SU-DHL-6 (cell line): Measurements from ENCODE around the gene MED12L.

ENCODE experiments used
- H2AFZ ChIP-seq: fragments of 200-600 bp; sonication (generic); 2 replicates; pipeline ENCODE4 v1.6.1; 2014; ENCODE audit warnings: low read depth, mild to moderate bottlenecking, moderate library complexity, mixed read lengths, antibody characterized with exemption, low read length; ENCODE audit not compliant: severe bottlenecking
- H3F3A ChIP-seq: fragments of 200-600 bp; shearing (Covaris generic); 2 replicates; pipeline ENCODE4 v1.6.0; 2016; ENCODE audit warnings: antibody characterized with exemption, mild to moderate bottlenecking; ENCODE audit not compliant: insufficient read depth
- H3K27ac ChIP-seq: fragments of 200-600 bp; sonication (generic); 2 replicates; pipeline ENCODE4 v1.5.1; 2016; ENCODE audit warnings: low read depth, mild to moderate bottlenecking, low read length, moderate library complexity, mixed read lengths
- H3K27me3 ChIP-seq: fragments of 200-600 bp; sonication (generic), shearing (Covaris generic); 2 replicates; pipeline ENCODE4 v1.6.0; 2014; ENCODE audit warnings: mild to moderate bottlenecking, low read length
- H3K36me3 ChIP-seq: fragments of 200-600 bp; sonication (generic); 2 replicates; pipeline ENCODE4 v1.6.1; 2014; ENCODE audit warnings: mild to moderate bottlenecking, low read length, mixed read lengths
- H3K4me2 ChIP-seq: fragments of 300-600, 200-600 bp; shearing (Covaris generic), sonication (generic); 2 replicates; pipeline ENCODE4 v1.6.0; 2014; ENCODE audit warnings: low read length, low read depth, mild to moderate bottlenecking; ENCODE audit not compliant: poor library complexity, severe bottlenecking
- H3K4me3 ChIP-seq: fragments of 200-600 bp; sonication (generic); 2 replicates; pipeline ENCODE4 v1.5.1; 2014; ENCODE audit warnings: antibody characterized with exemption, low read length, mild to moderate bottlenecking, mixed read lengths; ENCODE audit not compliant: insufficient read depth, poor library complexity, severe bottlenecking
- H3K79me2 ChIP-seq: fragments of 200-600 bp; sonication (generic); 2 replicates; pipeline ENCODE4 v1.6.1; 2014; ENCODE audit warnings: mild to moderate bottlenecking, low read length, moderate library complexity; ENCODE audit not compliant: insufficient read depth
- H3K9ac ChIP-seq: fragments of 200-600 bp; sonication (generic); 2 replicates; pipeline ENCODE4 v1.7.0; 2014; ENCODE audit warnings: mild to moderate bottlenecking, low read length
- H3K9me2 ChIP-seq: fragments of 200-600 bp; sonication (generic); replicated peaks from 2 replicates; pipeline ENCODE4 v1.6.1; 2014; ENCODE audit warnings: low read length; ENCODE audit not compliant: insufficient read depth
- H3K9me3 ChIP-seq: fragments of 200-600 bp; sonication (generic); 2 replicates; pipeline ENCODE4 v1.6.1; 2014; ENCODE audit warnings: low read length, mixed read lengths; ENCODE audit not compliant: insufficient read depth
- H4K20me1 ChIP-seq: fragments of 200-600 bp; sonication (generic); 2 replicates; pipeline ENCODE4 v1.6.1; 2014; ENCODE audit warnings: low read depth, mild to moderate bottlenecking, antibody characterized with exemption, low read length, moderate library complexity, mixed read lengths
- CTCF ChIP-seq: fragments of 200-600 bp; sonication (generic); IDR thresholded peaks from one replicate; pipeline ENCODE4 v1.5.1; 2017; ENCODE audit warnings: antibody characterized with exemption, mild to moderate bottlenecking, low read length, moderate library complexity; ENCODE audit not compliant: insufficient read depth, poor library complexity, severe bottlenecking
- EZH2phosphoT487 ChIP-seq: fragments of 200-600 bp; sonication (generic), shearing (Covaris generic); conservative IDR thresholded peaks from 2 replicates; pipeline ENCODE4 v1.6.1; 2018; ENCODE audit warnings: mild to moderate bottlenecking, antibody characterized with exemption, low read length, moderate library complexity, mixed read lengths

Gene MED12L

DNA sequence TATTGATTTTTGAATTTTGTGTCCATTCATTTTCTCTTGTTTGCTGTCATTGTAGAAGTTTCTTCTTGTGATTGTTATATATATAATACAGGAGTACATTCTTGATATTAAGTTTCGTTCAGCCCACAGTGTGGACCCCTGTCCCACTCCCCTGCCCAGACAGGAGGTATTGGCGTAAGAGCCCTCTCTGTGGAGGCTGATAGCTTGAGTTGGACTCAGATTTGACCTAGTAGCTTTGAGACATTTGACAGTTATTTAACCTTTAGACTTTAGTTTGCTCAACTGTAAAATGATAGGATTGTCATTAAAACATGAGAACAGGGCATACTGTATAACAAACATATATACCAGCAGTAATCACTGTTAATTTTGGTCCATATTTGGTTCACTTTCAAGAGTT is 90.5 kb downstream of the MED12L start:
- Histone ChIP-seq H3K9me3 (no peaks in the 10 kb centered on the region), H4K20me1 (no peaks in the 10 kb centered on the region), H3K79me2 (no peaks in the 10 kb centered on the region), H3K4me2 (no peak overlapping the region), H3K9me2 (no peaks in the 10 kb centered on the region), H3K36me3 (no peaks in the 10 kb centered on the region; the same call in 1 of the 2 replicates), H3F3A (no peaks in the 10 kb centered on the region), H2AFZ (no peak overlapping the region), H3K27ac (no peak overlapping the region), H3K9ac (no peak overlapping the region), H3K4me3 (no peak overlapping the region), H3K27me3 (no peaks in the 10 kb centered on the region)
- no peak for TF ChIP-seq CTCF
- TF ChIP-seq EZH2phosphoT487 = no peak

- no peaks in the 10 kb centered on the region for H3K79me2 ChIP-seq
- no peaks in the 10 kb centered on the region for H4K20me1 ChIP-seq
- H3K27ac ChIP-seq = no peak overlapping the region
- H3F3A ChIP-seq = no peaks in the 10 kb centered on the region
- no peaks in the 10 kb centered on the region for H3K9me2 ChIP-seq
- no peak overlapping the region for H3K4me2 ChIP-seq
- H3K9ac ChIP-seq = no peak overlapping the region
- no peaks in the 10 kb centered on the region for H3K9me3 ChIP-seq
- H3K4me3 ChIP-seq = no peak overlapping the region
- TF ChIP-seq CTCF = no peak
- no peak for TF ChIP-seq EZH2phosphoT487
- no peaks in the 10 kb centered on the region for H3K27me3 ChIP-seq
- H2AFZ ChIP-seq = no peak overlapping the region
- H3K36me3 ChIP-seq = no peaks in the 10 kb centered on the region; the same call in 1 of the 2 replicates
These were observed 92.9 kb downstream of the MED12L start for GRCh38 chr3:151178208-151178845.

DNA sequence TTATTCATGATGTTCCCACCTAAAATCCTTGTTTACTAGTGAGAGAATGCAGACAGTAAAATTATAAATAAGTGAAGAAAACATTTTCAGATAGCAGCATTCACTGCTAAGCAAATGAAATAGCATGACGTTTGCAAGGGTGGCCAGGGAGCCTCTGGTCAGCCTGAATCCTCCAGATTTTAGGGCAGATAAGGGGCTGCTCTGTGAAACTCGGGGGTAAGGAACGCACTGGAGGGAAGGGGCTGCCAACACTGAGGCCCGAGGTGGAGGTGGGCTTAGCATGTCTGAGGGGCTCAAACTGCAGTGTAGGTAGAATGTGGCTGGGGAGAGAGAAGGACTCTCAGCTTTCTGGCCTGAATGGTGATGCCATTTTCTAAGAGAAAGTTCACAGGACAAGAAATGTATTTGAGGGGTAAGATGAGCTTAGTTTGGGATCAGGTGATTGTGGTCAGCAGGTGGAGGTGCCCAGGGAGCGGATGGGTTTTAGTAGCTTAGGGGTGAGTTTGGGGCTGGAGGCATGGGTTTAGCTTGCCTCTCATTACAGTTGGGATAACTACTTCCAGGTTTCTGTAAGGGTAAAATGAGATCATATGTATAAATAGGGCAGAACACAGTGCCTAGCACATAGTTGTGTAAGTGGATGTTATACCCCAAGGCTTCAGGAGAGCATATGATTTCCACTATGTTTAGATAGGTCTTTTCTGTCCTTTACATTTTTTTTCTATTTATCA is 97.0 kb downstream of the MED12L start:
- no peak overlapping the region for H3K27ac ChIP-seq
- H2AFZ ChIP-seq = no peak overlapping the region

More for the DNA sequence above, 97.0 kb downstream of the MED12L start:
- TF ChIP-seq CTCF = no peak
- TF ChIP-seq EZH2phosphoT487 = no peak
- H3K27me3 ChIP-seq = no peaks in the 10 kb centered on the region
- H4K20me1 ChIP-seq = no peaks in the 10 kb centered on the region
- H3F3A ChIP-seq = no peaks in the 10 kb centered on the region
- no peaks in the 10 kb centered on the region for H3K79me2 ChIP-seq
- no peak overlapping the region for H3K9ac ChIP-seq
- no peaks in the 10 kb centered on the region for H3K9me3 ChIP-seq
- no peaks in the 10 kb centered on the region for H3K9me2 ChIP-seq
- H3K36me3 ChIP-seq = no peaks in the 10 kb centered on the region; the same call in 1 of the 2 replicates
- H3K4me3 ChIP-seq = no peak overlapping the region
- H3K4me2 ChIP-seq = no peak overlapping the region
